Retinal pigment epithelial cell (primary cell): ENCODE measurements around the gene PGA3.
"Not testable (repeated sequence)": the region's sequence is repeated elsewhere in the genome, so short reads cannot be mapped to it uniquely, and the experiment has no call there.

Experiments used
- DNase-seq: peaks from one replicate; pipeline ENCODE4 v3.0.0-alpha.2; 2010; ENCODE audit warnings: low read depth
- H3K4me3 ChIP-seq: 2 replicates; pipeline ENCODE4 v1.5.1; 2011; ENCODE audit warnings: mild to moderate bottlenecking, low read length, control low read depth, moderate library complexity
- CTCF ChIP-seq: conservative IDR thresholded peaks from 2 replicates; pipeline ENCODE4 v1.5.1; 2011; ENCODE audit warnings: low read depth, low read length, control low read depth, inconsistent platforms

Gene PGA3

GRCh38 chr11:61231585-61231984, 28.3 kb downstream of the PGA3 start:
- not testable (repeated sequence) for DNase-seq, H3K4me3 ChIP-seq

GRCh38 chr11:61232548-61233145, 29.3 kb downstream of the PGA3 start:
- not testable (repeated sequence) for DNase-seq, H3K4me3 ChIP-seq

GRCh38 chr11:61237130-61237529, 33.8 kb downstream of the PGA3 start:
- not testable (repeated sequence) for H3K4me3 ChIP-seq, DNase-seq

- DNase-seq, H3K4me3 ChIP-seq: not testable (repeated sequence)
Measured at GRCh38 chr11:61240288-61240687, 37.0 kb downstream of the PGA3 start.

- DNase-seq, result not testable (repeated sequence)
Measured at GRCh38 chr11:61240875-61241274, 37.6 kb downstream of the PGA3 start, which contains the start of gene PGA5. Gene PGA5 (plus strand): TSS chr11:61241175. CDS start chr11:61241227, 52 bp downstream.

GRCh38 chr11:61241526-61241925, 38.2 kb downstream of the PGA3 start:
- not testable (repeated sequence) for DNase-seq, H3K4me3 ChIP-seq

More at GRCh38 chr11:61240875-61241274, 37.6 kb downstream of the PGA3 start, which contains the start of gene PGA5:
- not testable (repeated sequence) for H3K4me3 ChIP-seq

GRCh38 chr11:61245284-61245964, 42.1 kb downstream of the PGA3 start:
- DNase-seq, H3K4me3 ChIP-seq: not testable (repeated sequence)

GRCh38 chr11:61248071-61248470, 44.8 kb downstream of the PGA3 start:
- not testable (repeated sequence) for H3K4me3 ChIP-seq, DNase-seq

- DNase-seq, H3K4me3 ChIP-seq: not testable (repeated sequence)
Measured at GRCh38 chr11:61249201-61249600, 45.9 kb downstream of the PGA3 start.

- DNase-seq, H3K4me3 ChIP-seq: not testable (repeated sequence)
Measured at GRCh38 chr11:61250796-61251765, 47.8 kb downstream of the PGA3 start.

- H3K4me3 ChIP-seq, DNase-seq: not testable (repeated sequence)
Measured at GRCh38 chr11:61252332-61252731, 49.0 kb downstream of the PGA3 start.

- peak; percentile 7 for DNase-seq
- peak; percentile 97 for TF ChIP-seq CTCF
- H3K4me3 ChIP-seq, result no peak overlapping the region
Measured at GRCh38 chr11:61254403-61255025, 51.2 kb downstream of the PGA3 start.
